ENCODE data around the gene EHD2.
A peak's percentile ranks its signal among the peaks of the same experiment; 100 is the strongest.
"Not testable (repeated sequence)": the region's sequence is repeated elsewhere in the genome, so short reads cannot be mapped to it uniquely, and the experiment has no call there.

The EHD2 gene

GRCh38 chr19:47771291-47771690 lies 58.1 kb downstream of the EHD2 start:
- not testable (repeated sequence) for DNase-seq (ENCODE audit: low spot score)

- DNase-seq (ENCODE audit: low spot score) = no peak
These were observed 63.3 kb downstream of the EHD2 start for GRCh38 chr19:47776568-47776967.

- DNase-seq (ENCODE audit: low spot score) = not testable (repeated sequence)
These were observed 64.2 kb downstream of the EHD2 start for GRCh38 chr19:47777245-47778048.

- peak; percentile 95 for DNase-seq (ENCODE audit: low spot score)
These were observed 65.1 kb downstream of the EHD2 start, which contains the start of gene SELENOW for GRCh38 chr19:47778049-47778953. SELENOW (plus strand) TSS chr19:47778703; CDS start chr19:47778786, 83 bp downstream.

- DNase-seq (ENCODE audit: low spot score) = peak; percentile 57
These were observed 65.7 kb downstream of the EHD2 start for GRCh38 chr19:47778954-47779351.

DNA sequence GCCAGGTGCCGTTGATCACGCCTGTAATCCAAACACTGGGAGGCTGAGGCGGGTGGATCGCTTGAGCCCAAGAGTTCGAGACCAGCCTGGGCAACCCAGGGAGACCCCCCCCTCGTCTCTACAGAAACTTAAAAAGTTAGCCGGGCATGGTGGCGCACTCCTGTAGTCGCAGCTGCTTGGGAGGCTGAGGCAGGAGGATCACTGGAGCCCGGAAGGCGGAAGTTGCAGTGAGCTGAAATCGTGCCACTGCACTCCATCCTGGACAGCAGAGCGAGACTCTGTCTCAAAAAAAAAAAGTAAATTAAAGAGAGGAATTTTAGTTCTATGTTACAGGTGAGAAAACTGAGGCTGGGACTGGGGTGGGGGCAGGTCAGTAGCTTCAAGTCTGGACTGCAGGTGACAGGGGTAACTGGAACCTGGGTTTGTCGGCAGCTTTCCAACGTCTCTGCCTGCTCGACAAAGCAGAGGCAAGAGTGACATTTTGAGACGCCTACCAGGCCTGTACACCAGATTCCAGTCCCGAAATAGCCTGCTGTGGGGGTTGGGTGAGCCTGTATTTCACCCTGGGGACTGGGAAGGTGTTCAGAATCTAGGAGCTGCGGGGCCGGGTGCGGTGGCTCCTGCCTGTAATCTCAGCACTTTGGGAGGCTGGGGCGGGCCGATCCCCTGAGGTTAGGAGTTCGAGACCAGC lies 66.4 kb downstream of the EHD2 start:
- peak; percentile 66 for DNase-seq (ENCODE audit: low spot score)

- DNase-seq (ENCODE audit: low spot score) = no peak
These were observed 67.0 kb downstream of the EHD2 start for GRCh38 chr19:47780215-47780551.

DNA sequence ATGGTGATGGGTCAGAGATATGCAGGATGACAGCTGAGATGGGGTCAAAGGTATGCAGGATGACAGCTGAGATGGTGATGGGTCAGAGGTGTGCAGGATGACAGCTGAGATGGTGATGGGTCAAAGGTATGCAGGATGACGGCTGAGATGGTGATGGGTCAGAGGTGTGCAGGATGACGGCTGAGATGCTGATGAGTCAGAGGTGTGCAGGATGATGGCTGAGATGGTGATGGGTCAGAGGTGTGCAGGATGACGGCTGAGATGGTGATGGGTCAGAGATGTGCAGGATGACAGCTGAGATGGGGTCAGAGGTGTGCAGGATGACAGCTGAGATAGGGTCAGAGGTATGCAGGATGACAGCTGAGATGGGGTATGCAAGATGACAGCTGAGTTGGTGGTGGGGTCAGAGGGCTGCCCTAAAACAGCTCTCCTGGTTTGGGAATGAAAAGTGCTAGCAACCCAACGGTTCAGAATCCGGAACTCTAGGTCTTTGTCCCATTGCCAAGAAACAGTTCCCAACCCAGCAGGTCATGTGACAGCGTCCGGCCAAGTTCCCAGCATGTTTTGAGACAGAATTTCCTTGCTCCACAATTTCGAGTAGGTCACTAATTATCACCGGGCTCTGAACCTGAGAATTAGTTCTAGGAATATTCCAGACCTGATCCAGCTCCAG lies 68.5 kb downstream of the EHD2 start:
- DNase-seq (ENCODE audit: low spot score) = no peak

GRCh38 chr19:47786566-47786965 lies 73.3 kb downstream of the EHD2 start:
- DNase-seq (ENCODE audit: low spot score) = no peak

DNA sequence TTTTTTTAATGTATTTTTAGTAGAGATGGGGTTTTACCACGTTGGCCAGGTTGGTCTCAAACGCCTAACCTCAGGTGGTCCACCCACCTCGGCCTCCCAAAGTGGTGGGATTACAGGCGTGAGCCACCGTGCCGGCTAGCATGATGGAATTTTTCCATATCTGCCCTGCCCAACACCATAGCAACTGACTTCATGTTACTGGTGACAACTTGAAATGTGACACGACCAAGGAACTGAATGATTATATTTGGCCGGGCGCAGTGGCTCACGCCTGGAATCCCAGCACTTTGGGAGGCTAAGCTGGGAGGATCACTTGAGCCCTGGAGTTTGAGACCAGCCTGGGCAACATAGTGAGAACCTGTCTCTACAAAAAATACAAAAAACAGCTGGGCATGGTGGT lies 74.1 kb downstream of the EHD2 start:
- not testable (repeated sequence) for DNase-seq (ENCODE audit: low spot score)

DNA sequence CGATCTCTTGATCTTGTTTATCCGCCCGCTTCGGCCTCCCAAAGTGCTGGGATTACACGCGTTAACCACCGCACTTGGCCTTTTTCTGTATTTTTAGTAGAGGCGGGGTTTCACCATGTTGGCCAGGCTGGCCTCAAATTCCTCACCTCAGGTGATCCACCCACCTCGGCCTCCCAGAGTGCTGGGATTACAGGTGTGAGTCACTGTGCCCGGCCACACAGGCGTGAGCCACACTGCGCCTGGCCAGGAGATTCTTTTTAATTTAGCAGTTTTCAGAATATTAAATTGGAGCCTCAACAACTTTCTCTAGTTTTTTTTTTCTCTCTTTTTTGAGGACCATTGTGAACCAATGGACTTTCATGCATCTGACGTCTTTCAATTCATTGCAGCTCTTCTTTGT lies 76.6 kb downstream of the EHD2 start:
- not testable (repeated sequence) for DNase-seq (ENCODE audit: low spot score)

DNA sequence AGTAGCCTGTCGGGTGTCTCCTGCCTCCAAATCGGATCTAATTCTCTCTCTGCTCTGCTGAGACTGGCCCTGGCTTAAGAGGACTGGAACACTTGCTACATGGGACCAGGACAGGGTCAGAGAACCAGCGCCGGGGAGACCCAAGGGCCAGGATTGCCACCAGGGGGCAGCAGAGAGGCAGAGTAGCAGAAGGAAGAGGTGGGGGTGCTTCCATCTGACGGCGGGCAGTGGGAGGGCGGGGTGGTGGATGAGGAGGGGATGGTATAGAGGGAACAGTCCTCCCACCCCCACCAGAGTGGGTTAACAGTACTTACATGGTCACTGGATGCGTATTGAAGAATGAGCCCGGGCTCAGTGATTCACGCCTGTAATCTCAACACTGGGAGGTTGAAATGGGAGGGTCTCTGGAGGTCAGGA lies 77.2 kb downstream of the EHD2 start:
- peak; percentile 88 for DNase-seq (ENCODE audit: low spot score)

- DNase-seq (ENCODE audit: low spot score) = no peak
These were observed 79.4 kb downstream of the EHD2 start for GRCh38 chr19:47792616-47793015.

Data from GM03348 (cell line).